ENCODE results near the gene ESR1.

The ESR1 gene

DNA sequence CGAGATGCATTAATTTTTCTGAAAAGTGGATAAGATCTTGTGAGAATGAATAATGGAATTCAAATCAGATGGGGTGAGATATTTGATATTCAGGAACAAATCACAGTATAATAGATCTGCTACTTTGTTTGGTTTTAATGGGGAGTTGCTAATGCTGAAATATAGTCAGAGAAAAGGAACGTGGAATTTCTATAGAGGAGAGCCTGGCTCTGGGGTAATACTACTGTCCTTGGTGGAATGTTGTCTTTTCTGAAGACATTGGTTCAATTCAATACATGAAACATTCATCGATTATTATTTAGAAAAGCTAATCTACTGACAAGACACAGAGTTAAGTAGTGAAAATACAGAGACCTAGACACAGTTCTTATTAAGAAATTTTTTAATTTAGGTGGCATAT lies 108.6 kb downstream of the ESR1 start:
- Mint-ChIP-seq H3K9me3 (no peaks in the 10 kb centered on the region), H3K27ac (no peak overlapping the region), H3K4me3 (no peak overlapping the region), H3K4me1 (no peaks in the 10 kb centered on the region), H3K27me3 (ENCODE audit: low read depth, poor library complexity) (no peaks in the 10 kb centered on the region), H3K36me3 (ENCODE audit: low read depth) (no peaks in the 10 kb centered on the region)
- TF ChIP-seq, protein P1, sequence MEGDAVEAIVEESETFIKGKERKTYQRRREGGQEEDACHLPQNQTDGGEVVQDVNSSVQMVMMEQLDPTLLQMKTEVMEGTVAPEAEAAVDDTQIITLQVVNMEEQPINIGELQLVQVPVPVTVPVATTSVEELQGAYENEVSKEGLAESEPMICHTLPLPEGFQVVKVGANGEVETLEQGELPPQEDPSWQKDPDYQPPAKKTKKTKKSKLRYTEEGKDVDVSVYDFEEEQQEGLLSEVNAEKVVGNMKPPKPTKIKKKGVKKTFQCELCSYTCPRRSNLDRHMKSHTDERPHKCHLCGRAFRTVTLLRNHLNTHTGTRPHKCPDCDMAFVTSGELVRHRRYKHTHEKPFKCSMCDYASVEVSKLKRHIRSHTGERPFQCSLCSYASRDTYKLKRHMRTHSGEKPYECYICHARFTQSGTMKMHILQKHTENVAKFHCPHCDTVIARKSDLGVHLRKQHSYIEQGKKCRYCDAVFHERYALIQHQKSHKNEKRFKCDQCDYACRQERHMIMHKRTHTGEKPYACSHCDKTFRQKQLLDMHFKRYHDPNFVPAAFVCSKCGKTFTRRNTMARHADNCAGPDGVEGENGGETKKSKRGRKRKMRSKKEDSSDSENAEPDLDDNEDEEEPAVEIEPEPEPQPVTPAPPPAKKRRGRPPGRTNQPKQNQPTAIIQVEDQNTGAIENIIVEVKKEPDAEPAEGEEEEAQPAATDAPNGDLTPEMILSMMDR (IDR thresholded peaks at IDR 0.05), result no peak
- DNase-seq, result no peak

DNA sequence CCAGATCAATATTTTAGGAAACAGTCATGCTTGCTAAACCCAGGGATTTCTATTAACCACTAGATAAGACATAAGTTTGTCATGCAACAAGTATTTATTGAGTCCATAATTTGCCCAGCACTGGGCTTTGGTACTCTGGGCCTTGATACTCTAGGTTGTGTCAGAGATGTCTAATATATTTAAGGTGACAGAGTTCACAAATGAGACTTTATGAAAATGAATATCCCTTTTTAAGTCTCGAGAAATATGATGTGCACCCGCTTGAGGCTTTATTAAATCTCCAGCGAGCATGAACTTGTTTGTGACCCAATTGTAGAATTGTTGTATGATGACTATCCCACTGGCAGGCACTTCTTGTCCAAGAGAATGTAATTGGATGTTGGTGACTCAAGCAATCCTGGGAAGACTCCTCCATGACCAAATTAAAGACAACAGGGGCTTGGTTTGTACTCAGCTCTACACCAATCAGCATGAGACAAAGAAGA lies 109.2 kb downstream of the ESR1 start:
- Mint-ChIP-seq H3K36me3 (ENCODE audit: low read depth) (no peaks in the 10 kb centered on the region), H3K9me3 (peaks cover 4% of the 10 kb centered on the region), H3K4me1 (no peaks in the 10 kb centered on the region), H3K27ac (no peak overlapping the region), H3K4me3 (no peak overlapping the region), H3K27me3 (ENCODE audit: low read depth, poor library complexity) (no peaks in the 10 kb centered on the region)
- TF ChIP-seq, protein P1 (IDR thresholded peaks at IDR 0.05), result no peak
- no peak for DNase-seq

DNA sequence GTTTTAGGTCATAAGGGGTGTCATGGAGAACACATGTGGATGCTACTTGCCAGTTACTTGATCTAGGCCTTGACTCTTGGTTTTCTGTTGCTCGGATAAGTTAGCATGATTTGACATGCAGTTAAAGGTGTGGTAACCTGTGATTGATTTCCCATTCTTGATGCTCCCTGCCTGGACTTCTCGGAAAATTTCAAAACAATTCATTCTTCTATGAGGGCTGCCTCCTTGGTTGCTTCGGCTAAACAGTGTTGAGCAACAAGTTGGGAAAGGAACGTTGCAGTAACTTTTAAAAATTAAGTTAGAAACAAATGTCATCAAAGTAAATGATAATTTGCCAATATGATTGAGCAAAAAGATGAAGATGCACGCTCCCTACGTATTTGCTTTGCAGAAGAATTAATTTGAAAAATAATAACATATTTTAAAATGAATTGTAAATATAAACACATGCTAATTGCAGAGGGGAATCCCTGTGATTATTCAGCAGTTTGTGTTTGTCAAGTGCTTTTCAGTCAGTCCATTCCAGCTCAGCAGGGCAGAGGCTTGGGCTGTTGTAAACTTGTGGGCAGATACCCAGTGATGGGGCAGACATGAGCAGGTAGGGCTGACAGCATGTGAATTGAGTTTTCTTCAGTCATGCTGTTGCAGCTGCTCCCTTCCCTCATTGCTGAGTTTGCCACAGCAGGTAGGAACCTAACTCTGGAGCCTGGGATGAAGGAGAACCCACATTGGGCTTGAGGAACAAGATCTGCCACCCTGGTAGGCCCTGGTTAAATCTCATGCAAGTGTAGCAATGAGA lies 110.2 kb downstream of the ESR1 start:
- no peaks in the 10 kb centered on the region for H3K36me3 Mint-ChIP-seq (ENCODE audit: low read depth)
- TF ChIP-seq, protein P1 (IDR thresholded peaks at IDR 0.05), result no peak
- peaks cover 9% of the 10 kb centered on the region for H3K9me3 Mint-ChIP-seq
- H3K4me3 Mint-ChIP-seq, result no peak overlapping the region
- H3K4me1 Mint-ChIP-seq, result no peaks in the 10 kb centered on the region
- DNase-seq, result no peak
- H3K27ac Mint-ChIP-seq, result no peak overlapping the region
- no peaks in the 10 kb centered on the region for H3K27me3 Mint-ChIP-seq (ENCODE audit: low read depth, poor library complexity)

DNA sequence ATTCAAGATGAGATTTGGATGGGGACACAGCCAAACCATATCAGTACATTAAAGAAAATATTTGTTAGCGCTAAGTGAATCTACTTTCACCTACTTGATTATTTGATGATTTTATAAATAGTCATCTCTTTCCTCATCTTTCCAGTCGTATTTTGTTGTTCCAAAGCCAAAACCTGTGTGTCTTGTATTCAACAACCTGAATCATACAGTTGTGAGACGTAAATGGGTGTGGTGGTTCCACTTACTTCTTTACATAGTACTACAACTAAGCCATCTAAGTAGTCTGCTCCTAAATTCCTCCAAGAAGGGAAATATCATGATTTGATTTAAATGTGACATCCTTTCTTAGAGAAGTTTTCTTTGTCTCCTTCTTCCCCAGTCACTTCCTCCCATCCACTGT lies 132.8 kb downstream of the ESR1 start:
- Mint-ChIP-seq H3K27me3 (ENCODE audit: low read depth, poor library complexity) (peaks cover 7% of the 10 kb centered on the region), H3K4me3 (no peak overlapping the region), H3K36me3 (ENCODE audit: low read depth) (no peaks in the 10 kb centered on the region), H3K27ac (no peak overlapping the region), H3K4me1 (no peaks in the 10 kb centered on the region), H3K9me3 (no peaks in the 10 kb centered on the region)
- DNase-seq, result no peak
- TF ChIP-seq, protein P1 (IDR thresholded peaks at IDR 0.05), result no peak

DNA sequence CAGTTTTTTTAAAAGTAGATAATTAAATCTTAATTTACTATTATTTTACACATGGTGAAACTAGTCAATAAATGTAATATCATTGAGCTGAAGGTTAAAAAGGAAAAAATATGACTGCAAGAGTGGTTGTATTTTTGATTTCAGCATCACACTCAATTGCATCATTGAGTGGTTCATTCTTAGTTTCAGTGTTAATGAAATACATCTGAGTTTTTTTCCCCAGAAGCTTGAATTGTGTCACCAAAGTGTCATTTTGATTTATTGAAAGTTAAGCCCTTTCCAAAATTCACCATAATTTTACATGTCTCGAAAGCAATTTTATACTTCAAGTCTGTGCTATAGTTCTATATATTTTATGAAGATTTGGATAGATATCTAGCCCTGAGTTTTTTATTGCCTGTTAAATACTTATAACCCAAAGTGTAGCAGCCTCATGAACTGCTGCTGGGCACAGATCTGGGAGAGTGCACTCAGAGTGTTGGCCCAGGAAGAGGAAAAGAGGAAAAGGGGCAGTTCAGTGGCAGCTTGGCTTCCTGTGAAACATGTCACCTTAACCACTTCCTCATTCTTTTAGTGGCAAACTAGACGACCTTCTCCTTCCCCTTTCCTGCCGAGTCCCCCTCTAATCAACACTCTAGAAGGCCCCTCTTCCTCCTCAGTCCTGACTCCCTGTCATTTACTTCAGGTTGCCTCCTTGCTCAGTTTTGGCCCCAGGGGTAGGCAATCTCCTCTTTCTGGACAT lies 140.7 kb downstream of the ESR1 start:
- no peak for DNase-seq
- no peak overlapping the region for H3K27ac Mint-ChIP-seq

More for the DNA sequence above, 140.7 kb downstream of the ESR1 start:
- Mint-ChIP-seq H3K27me3 (ENCODE audit: low read depth, poor library complexity) (peaks cover 16% of the 10 kb centered on the region), H3K36me3 (ENCODE audit: low read depth) (no peaks in the 10 kb centered on the region), H3K4me3 (no peak overlapping the region), H3K9me3 (no peaks in the 10 kb centered on the region), H3K4me1 (no peaks in the 10 kb centered on the region)
- TF ChIP-seq, protein P1 (IDR thresholded peaks at IDR 0.05), result no peak
